Fibroblast of skin of back (primary cell): ENCODE results near the gene HDDC2.

Experiments used
- DNase-seq: peaks from one replicate; pipeline ENCODE4 v3.0.0-alpha.2; 2013

The HDDC2 gene

DNA sequence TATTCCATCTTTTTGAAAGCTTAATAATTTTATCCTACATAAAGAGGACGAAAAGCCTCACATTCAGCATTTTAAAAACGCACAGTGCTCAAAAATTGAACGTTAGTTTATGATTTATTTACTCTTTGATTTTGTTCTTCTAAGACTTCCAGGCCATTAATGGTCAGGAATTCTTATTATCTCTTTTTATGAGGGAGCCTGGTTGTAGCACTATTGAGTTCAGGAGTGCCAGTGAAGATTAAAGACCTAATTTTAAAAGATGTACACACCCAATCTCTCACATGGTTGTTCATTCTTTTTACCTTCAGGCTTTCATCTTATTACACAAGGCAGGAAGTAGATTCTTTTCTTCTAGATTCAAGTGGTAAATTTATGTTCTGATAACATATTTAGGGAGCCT is 68.6 kb downstream of the HDDC2 start:
- DNase-seq, result no peak

DNA sequence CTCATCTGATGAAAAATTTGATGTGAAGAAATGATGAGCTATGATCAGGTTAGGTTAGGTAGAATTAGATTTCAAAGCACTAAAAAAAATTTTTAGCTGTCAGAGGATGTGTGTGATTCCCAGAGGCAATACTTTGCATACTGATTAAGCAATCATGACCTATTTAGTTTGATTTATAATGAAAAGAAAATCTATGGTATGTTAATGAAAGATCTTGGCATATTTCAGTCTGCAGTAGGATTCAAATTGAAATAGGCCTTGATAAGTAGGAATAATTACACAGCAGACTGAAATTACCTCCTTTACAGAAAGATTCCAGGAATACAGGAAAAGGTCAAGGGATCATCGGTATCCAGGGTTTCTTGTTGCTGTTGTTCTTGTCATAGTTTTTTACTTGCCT is 69.3 kb downstream of the HDDC2 start:
- DNase-seq, result peak; percentile 37

DNA sequence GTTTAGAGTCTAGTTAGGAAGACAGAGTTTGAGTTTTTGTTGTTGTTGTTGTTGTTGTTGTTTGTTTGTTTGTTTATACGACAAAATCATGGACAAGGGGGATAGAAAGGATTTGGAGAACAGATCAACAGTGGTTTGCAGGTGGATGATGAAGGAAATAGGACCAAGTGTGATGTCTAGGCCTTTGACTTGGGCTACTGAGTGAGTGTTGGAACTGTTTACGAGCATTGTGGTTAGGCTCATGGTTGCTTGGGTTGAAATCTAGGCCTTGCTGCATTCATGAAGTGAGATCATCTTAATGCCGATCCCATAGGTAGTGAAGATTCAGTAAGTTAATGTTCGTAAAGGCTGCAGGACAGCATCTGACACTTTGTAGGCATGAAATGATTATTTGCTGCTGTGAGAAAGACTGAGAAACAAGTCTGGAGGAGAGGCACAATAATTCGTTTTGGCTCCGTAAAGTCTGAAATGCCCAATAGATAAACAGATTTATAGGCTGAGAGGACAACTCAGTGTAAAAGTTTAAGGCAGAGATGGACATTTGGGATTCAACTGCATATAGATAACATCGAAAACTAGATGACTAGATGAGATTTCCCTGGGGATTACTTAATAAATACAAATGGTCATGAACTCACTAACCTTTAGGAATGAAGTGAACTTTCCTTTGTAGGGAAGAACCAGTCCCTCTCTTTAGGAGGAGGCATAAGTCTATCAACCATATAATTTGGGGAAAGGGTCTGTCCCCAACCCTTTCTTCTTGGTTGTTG is 70.0 kb downstream of the HDDC2 start:
- no peak for DNase-seq

DNA sequence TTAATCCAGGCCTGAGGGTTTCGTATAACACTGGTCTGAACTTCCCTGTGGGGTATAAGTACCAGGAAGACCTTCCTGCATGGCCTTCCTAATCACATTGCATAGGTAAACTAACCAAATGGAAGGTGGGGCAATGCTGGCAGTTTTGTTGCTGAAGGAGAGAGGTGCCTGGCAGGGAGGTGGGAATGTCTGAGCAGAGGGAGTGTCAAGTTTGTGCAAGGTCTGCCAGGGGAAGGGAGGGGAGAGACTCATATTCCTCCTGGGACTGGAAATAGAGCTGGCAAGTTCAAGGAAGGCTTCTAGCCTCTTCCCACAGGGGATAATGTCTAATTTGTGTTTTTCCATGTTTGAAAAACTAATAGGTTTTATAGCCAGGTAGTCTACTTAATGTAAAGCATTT is 70.6 kb downstream of the HDDC2 start:
- no peak for DNase-seq

- DNase-seq, result no peak
Measured at GRCh38 chr6:125230674-125231073, 71.1 kb downstream of the HDDC2 start.

DNA sequence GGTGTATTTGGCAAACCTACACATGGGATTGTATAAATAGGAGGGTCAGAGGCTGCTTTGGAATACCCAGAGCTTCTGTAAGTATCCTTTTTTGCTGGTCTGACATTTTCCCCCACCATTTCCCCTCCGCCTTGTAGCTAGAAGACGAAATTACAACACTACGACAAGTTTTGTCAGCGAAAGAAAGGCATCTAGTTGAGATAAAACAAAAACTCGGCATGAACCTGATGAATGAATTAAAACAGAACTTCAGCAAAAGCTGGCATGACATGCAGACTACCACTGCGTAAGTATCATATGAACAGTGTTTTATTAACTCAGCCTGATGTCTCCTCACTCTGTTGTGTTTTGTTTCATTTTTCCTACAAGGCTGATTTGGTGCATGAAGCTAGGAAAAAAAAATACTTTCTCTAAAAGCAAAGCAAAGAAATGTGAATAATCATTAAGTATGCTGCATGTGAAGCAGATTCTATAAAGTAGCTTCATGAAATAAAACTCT is 72.7 kb downstream of the HDDC2 start:
- no peak for DNase-seq

DNA sequence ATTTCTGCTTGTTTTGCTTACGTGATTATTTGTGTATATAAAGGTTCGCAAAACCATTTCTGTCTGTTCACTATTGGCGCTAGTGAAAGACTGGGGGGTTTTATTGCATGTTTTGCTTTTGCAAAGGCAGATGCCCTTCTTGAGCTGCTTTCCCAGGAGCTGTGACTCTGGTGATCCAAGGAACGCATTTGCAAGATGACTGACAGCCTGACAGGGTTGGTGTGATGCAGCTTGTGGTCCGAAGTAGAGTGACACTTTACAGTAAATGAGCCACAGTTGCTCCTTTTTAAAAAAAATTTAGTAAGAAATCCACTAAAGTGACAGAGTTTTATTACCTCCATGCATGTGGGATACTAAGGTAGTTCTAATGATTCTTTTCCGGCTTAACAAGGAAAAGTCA is 74.5 kb downstream of the HDDC2 start:
- DNase-seq, result no peak
